ENCODE measurements around the gene BLOC1S6.
"Not testable (repeated sequence)": the region's sequence is repeated elsewhere in the genome, so short reads cannot be mapped to it uniquely, and the experiment has no call there.

BLOC1S6 gene

GRCh38 chr15:45635191-45635638 is 48.0 kb downstream of the BLOC1S6 start:
- in situ Hi-C loops (cut with MboI; ENCODE audit: low pct_unique_long_range_greater_than_20kb, low sequenced_read_pairs), result no loop called here
- DNase-seq, result peak; percentile 80

DNA sequence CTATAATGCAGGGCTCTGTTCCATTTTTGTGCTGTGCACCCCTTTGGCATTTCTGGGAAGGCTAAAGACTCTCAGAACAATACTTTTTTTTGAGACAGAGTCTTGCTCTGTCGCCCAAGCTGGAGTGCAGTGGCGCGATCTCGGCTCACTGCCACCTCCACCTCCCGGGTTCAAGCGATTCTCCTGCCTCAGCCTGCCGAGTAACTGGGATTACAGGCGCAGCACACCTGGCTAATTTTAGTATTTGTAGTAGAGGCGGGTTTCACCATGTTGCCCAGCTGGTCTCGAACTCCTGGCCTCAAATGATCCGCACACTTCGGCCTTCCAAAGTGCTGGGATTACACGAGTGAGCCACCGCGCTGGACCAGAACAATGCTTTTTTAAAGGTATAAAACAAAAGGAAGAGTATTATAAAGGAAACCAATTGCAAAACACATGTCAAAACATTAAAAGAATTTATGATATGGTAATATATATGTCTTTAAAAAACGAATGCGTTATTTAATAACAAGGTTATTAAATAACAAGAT is 48.6 kb downstream of the BLOC1S6 start:
- DNase-seq, result no peak
- in situ Hi-C loops (cut with MboI; ENCODE audit: low pct_unique_long_range_greater_than_20kb, low sequenced_read_pairs), result no loop called here

DNA sequence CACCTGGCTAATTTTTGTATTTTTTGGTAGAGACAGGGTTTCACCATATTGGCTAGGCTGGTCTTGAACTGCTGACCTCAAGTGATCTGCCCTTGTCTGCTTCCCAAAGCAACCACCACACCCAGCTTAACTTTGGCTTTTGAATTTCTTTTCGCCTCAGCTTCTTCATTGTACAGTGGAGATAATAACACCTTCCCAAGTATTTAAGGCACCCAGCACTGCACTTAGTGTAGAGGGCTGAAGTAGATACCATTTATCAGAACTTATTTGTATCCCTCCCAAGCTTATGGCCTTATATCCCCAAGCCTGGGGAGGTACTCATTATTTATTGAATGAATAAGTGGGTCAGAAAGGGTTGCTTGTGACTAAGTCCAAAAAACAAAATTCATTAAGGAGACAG is 50.0 kb downstream of the BLOC1S6 start:
- no peak for DNase-seq
- in situ Hi-C loops (cut with MboI; ENCODE audit: low pct_unique_long_range_greater_than_20kb, low sequenced_read_pairs), result no loop called here

- in situ Hi-C loops (cut with MboI; ENCODE audit: low pct_unique_long_range_greater_than_20kb, low sequenced_read_pairs), result no loop called here
- peak; percentile 90 for DNase-seq
Observed at GRCh38 chr15:45637552-45638033, 50.4 kb downstream of the BLOC1S6 start.

DNA sequence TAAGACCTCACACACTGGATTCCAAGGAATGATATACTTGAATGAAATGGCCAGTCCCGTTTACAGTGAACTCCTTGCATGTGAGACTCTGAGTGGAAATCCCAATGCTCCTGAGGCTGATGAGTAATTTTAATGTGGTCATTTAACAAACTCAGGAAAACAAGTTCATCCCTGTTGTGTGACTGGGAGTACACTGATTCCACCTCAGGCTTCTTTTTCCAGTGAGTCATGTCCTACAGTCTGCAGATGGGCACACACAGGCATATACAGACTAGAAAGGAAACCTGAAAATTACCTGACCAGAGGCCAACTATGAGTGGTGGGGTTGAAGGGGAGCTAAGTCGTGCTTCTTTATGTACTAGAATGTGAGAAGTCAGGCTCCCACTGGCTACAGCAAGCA is 53.4 kb downstream of the BLOC1S6 start:
- in situ Hi-C loops (cut with MboI; ENCODE audit: low pct_unique_long_range_greater_than_20kb, low sequenced_read_pairs), result no loop called here
- DNase-seq, result no peak

GRCh38 chr15:45641374-45641781 is 54.2 kb downstream of the BLOC1S6 start:
- DNase-seq, result no peak
- in situ Hi-C loops (cut with MboI; ENCODE audit: low pct_unique_long_range_greater_than_20kb, low sequenced_read_pairs), result no loop called here

GRCh38 chr15:45641999-45642932 is 55.1 kb downstream of the BLOC1S6 start:
- in situ Hi-C loops (cut with MboI; ENCODE audit: low pct_unique_long_range_greater_than_20kb, low sequenced_read_pairs), result no loop called here
- DNase-seq, result peak; percentile 54

DNA sequence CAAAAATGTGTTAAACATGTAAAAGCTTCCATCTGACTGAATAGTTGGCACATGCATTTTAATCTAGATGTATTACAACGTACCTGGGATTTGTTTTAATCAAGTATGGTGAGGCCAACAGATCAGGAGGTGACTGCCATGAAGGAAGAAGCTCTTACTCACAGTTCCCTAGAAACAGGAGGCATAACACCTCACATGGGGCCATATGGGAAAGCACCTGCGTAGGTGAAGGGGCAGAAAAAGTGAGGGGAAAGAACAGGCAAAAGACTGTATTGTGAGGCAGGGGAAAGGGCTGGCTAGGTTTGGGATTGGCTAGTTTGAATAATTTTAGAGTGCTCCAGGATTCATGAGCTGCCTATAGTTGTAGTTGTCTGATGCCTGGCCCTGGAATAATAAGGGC is 57.3 kb downstream of the BLOC1S6 start:
- in situ Hi-C loops (cut with MboI; ENCODE audit: low pct_unique_long_range_greater_than_20kb, low sequenced_read_pairs), result no loop called here

DNA sequence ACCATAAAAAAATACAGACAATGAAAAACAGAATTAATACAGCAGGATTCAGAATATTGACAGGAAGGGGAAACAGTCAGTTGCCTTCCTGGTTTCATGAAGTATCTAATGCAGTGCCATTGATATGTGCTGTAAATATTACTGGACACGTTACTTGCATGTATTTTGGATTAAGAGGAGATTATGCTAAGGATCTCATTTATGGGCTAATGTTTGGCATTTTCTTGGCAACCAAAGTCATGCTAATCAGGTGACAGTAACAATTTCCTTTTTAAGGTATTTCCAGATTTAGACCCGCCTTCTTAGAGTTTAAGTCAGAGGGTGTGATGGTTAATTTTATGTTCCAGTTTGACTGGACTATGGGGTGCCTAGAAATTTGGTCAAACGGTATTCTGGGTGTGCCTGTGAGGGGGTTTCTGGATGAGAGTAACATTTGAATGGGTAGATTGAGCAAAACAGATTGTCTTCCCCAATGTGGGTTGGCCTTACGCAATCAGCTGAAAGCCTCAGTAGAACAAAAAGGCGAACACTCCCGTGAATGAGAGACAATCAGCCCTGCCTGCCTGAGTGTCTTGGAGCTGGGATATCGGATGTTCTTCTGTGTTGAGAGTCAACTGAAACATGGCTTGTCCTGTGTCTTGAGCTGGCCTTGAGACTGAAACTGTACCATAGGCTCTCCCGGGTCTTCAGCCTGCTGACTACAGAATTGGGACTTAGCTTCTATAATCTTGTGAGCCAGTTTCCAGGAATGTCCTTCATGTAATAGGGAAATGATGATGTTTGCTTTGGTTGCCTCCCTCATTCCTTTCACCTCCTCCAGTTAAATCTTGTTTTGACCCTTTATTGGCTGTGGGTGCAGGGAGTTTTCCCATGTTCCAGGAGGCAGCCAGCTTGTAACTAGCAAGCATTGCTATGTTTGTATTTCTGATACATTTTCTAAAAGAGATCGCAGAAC is 58.1 kb downstream of the BLOC1S6 start:
- DNase-seq, result no peak
- in situ Hi-C loops (cut with MboI; ENCODE audit: low pct_unique_long_range_greater_than_20kb, low sequenced_read_pairs), result no loop called here

More for the DNA sequence above, 57.3 kb downstream of the BLOC1S6 start:
- no peak for DNase-seq

GRCh38 chr15:45646220-45646619 is 59.0 kb downstream of the BLOC1S6 start:
- in situ Hi-C loops (cut with MboI; ENCODE audit: low pct_unique_long_range_greater_than_20kb, low sequenced_read_pairs), result no loop called here
- DNase-seq, result no peak

- in situ Hi-C loops (cut with MboI; ENCODE audit: low pct_unique_long_range_greater_than_20kb, low sequenced_read_pairs), result no loop called here
- no peak for DNase-seq
Observed at GRCh38 chr15:45647828-45648227, 60.6 kb downstream of the BLOC1S6 start.

- in situ Hi-C loops (cut with MboI; ENCODE audit: low pct_unique_long_range_greater_than_20kb, low sequenced_read_pairs), result no loop called here
- DNase-seq, result no peak
Observed at GRCh38 chr15:45648521-45649200, 61.5 kb downstream of the BLOC1S6 start.

- in situ Hi-C loops (cut with MboI; ENCODE audit: low pct_unique_long_range_greater_than_20kb, low sequenced_read_pairs), result not testable (repeated sequence)
- DNase-seq, result peak; percentile 39
Observed at GRCh38 chr15:45650007-45650406, 62.8 kb downstream of the BLOC1S6 start.

GRCh38 chr15:45650889-45651525 is 63.8 kb downstream of the BLOC1S6 start:
- in situ Hi-C loops (cut with MboI; ENCODE audit: low pct_unique_long_range_greater_than_20kb, low sequenced_read_pairs), result no loop called here
- DNase-seq, result no peak

DNA sequence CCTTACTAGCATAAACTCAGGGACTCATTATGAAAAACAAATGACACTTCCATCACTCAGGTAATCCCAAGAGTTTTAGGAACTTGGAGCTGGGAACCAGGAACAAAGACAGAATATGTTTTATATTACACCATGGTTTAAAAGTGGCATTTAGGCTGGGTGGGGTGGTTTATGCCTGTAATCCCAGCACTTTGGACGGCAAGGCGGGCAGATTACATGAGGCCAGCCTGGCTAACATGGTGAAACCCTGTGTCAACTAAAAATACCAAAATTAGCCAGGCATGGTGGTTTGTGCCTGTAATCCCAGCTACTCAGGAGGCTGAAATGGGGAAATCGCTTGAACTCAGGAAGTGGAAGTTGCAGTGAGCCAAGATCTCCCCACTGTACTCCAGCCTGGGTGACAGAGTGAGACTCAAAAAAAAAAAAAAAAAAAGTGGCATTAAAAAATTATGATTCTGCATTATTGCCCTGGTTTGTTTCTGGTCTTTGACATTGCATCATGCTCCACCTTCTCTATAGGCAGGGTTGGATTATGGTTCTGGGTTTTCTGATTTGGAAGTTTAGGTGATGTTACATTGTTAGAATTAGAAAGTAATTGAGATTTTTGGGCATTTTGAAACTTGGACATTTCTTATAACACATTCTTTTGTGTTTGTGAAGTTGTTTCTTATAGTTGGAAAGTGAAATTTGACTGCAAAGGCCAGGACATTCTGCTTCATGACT is 66.7 kb downstream of the BLOC1S6 start:
- DNase-seq, result peak; percentile 70
- in situ Hi-C loops (cut with MboI; ENCODE audit: low pct_unique_long_range_greater_than_20kb, low sequenced_read_pairs), result no loop called here

DNA sequence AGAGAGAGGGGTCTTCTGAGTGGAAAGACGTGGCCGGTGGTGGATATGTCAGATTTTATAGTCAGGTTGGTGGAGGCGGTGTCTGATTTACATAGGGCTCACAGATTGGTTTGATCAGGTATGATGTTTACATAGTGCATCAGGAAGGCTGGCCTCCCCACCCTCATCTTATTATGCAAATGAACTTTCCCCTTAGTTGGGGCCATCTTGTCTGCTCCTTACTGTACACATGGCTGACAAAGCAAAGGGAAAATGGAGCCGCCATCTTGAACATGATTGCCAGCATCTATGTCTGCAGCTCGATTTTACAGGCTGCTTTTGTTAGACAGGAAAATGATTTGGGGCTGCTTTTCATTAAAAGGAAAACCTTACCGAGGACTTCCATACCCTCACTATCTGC is 67.6 kb downstream of the BLOC1S6 start:
- no peak for DNase-seq
- in situ Hi-C loops (cut with MboI; ENCODE audit: low pct_unique_long_range_greater_than_20kb, low sequenced_read_pairs), result no loop called here

DNA sequence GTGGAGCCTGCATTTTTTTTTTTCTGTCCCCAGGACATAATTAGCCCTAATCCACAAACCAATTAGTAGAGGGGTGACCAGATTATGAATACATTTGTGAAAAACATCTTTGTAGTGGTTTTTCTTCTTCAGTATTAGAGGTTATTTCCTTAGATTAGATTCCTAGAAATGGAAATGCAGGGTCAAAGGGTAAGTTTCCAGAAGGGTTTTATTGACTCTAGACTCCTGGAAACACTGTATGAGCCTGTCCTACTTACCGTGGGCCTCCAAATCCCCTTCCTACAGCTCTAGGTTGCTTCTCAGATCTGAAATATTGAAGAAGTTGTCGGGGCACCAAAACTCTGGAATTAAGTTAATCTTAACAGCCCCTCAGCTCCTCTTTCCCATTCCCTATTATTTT is 70.1 kb downstream of the BLOC1S6 start:
- in situ Hi-C loops (cut with MboI; ENCODE audit: low pct_unique_long_range_greater_than_20kb, low sequenced_read_pairs), result no loop called here
- no peak for DNase-seq

Measured in KBM-7 (cell line).